K562 (cell line): ENCODE results near the gene PRSS50. TPM values are rescaled to one million over a fixed set of nuclear protein-coding genes. Genes with fewer than 3 reads are reported as not detected.

Source experiments
- DDX20 ChIP-seq: fragments of 450-650 bp; IDR thresholded peaks from 2 replicates; pipeline ENCODE4 v1.6.1; 2016; ENCODE audit warnings: missing genetic modification characterization, low read depth, mild to moderate bottlenecking, missing compliant biosample characterization, moderate library complexity
- ETV6 ChIP-seq, 3 experiments: fragments of 150-350 bp in 1 of 3; sonication (generic) in 1 of 3; formaldehyde crosslinking in 1 of 3; IDR thresholded peaks; 2 replicates each; pipeline versions ENCODE4 v1.6.1 to v1.8.0; 2014 to 2022; ENCODE audit warnings: borderline replicate concordance in 2 of 3, low read depth in 2 of 3, antibody characterized with exemption in 1 of 3, low read length in 1 of 3, mild to moderate bottlenecking in 1 of 3, missing genetic modification reagents in 1 of 3
- POLR2H ChIP-seq: IDR thresholded peaks from 2 replicates; pipeline ENCODE4 v1.6.1; 2016; ENCODE audit warnings: missing genetic modification characterization, low read depth, mild to moderate bottlenecking, control low read depth, missing compliant biosample characterization, moderate library complexity
- SMAD4 ChIP-seq: fragments of 250-450 bp; sonication (Bioruptor Pico); conservative IDR thresholded peaks from 2 replicates; pipeline ENCODE4 v1.8.0; 2021; ENCODE audit warnings: inconsistent platforms, mild to moderate bottlenecking, moderate library complexity
- SRSF3 ChIP-seq: fragments of 200-400 bp; formaldehyde crosslinking; IDR thresholded peaks from 2 replicates; pipeline ENCODE4 v1.6.1; 2016; ENCODE audit warnings: mild to moderate bottlenecking, low read length, moderate library complexity; ENCODE audit not compliant: insufficient read depth
- ZNF253 ChIP-seq: fragments of 250-450 bp; sonication (Bioruptor Pico); conservative IDR thresholded peaks from 2 replicates; pipeline ENCODE4 v1.6.1; 2021; ENCODE audit warnings: mild to moderate bottlenecking
- polyA plus RNA-seq, 8 experiments: library from polyadenylated mRNA; depleted of rRNA in 4 of 8; stranded (reverse) in 5 of 8; unstranded in 3 of 8; fragments of >200 nt; fragmentation: Nextera tagmentation in 2 of 8; fragmentation: Illumina TruSeq in 1 of 8; extraction: Ambion mirVana in 2 of 8; extraction: Trizol in 1 of 8; gene quantifications; 2 replicates each; pipeline versions ENCODE4 v1.2.1 to v1.2.3, GENCODE V29; 2011 to 2014; ENCODE audit warnings: inconsistent platforms in 1 of 8, missing spikeins in 1 of 8
- total RNA-seq, 7 experiments: library from RNA; depleted of rRNA in 6 of 7; stranded (reverse); fragments of >200 nt in 6 of 7; fragmentation: Illumina TruSeq in 2 of 7; extraction: Trizol in 2 of 7; gene quantifications; 2 replicates each; pipeline versions ENCODE4 v1.2.1 to v1.2.3, GENCODE V29; 2011 to 2021; ENCODE audit warnings: low replicate concordance in 1 of 7
- TF ChIP-seq, protein P1 (sequence below): fragments of 200-400 bp; formaldehyde crosslinking; IDR thresholded peaks from 2 replicates; pipeline ENCODE4 v1.6.1; 2017; ENCODE audit warnings: mild to moderate bottlenecking, low read depth, low read length, moderate library complexity
- TF ChIP-seq, protein P2 (sequence below): IDR thresholded peaks from 2 replicates; pipeline ENCODE4 v1.6.1; 2016; ENCODE audit warnings: missing genetic modification characterization, missing compliant biosample characterization

The PRSS50 gene
- total and polyA plus RNA-seq, 9 of the 15 experiments (the other 6 are each of a cell fraction or from before 2014, with no cell fraction given): 0.01 TPM; not detected in 8

DNA sequence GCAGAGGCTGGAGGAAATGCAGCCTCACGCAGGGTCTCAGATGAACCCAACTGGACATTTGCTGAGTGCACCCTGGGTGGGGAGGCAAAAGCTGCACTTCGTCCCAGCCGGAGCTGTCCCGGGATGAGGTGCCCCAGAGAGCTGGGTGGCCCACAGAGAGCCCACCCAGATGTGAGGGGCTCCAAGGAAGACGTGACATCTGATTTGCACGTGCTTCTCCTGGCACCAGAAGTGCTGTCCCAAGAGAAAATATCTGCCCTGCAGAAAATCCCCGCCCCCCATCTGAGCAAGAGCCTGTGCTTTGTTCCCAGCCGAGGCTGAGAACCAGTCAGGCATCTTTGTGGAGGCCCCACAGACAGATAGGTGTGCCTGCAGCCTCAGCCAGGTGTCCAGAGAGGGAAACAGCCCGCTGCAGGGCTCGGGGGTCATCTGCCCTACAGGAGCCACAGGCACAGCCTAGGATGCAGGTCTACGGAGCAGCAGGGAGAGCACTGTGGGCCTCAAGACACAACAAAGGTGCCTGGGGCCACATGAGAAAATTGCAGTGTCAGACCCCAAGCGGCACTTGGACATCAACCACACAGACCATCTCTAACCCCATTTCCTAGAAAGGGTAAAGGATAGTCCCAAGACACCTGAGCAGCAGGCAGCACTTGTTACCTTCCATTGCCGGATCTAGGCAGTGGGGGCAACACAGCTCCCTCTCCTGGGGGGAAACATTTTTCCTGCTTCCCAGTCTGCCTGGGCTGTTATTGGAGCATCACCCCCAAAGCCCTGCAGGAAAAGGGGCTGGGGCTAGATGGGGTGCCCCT is 10.7 kb downstream of the PRSS50 start (continued):
- TF ChIP-seq, protein P1, sequence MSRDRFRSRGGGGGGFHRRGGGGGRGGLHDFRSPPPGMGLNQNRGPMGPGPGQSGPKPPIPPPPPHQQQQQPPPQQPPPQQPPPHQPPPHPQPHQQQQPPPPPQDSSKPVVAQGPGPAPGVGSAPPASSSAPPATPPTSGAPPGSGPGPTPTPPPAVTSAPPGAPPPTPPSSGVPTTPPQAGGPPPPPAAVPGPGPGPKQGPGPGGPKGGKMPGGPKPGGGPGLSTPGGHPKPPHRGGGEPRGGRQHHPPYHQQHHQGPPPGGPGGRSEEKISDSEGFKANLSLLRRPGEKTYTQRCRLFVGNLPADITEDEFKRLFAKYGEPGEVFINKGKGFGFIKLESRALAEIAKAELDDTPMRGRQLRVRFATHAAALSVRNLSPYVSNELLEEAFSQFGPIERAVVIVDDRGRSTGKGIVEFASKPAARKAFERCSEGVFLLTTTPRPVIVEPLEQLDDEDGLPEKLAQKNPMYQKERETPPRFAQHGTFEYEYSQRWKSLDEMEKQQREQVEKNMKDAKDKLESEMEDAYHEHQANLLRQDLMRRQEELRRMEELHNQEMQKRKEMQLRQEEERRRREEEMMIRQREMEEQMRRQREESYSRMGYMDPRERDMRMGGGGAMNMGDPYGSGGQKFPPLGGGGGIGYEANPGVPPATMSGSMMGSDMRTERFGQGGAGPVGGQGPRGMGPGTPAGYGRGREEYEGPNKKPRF: no peak
- TF ChIP-seq SMAD4 (CRISPR knock-in tag) (no peak), SRSF3 (no peak), POLR2H (tag) (no peak), ETV6 (IDR thresholded peaks at IDR 0.05; ENCODE audit: borderline replicate concordance in 1 of 2, low read depth in 2 of 2, low read length in 1 of 2) (no peak), ETV6 (CRISPR knock-in tag; IDR thresholded peaks at IDR 0.05; ENCODE audit: borderline replicate concordance) (no peak), DDX20 (tag) (no peak), ZNF253 (CRISPR knock-in tag) (no peak)
- TF ChIP-seq, protein P2, sequence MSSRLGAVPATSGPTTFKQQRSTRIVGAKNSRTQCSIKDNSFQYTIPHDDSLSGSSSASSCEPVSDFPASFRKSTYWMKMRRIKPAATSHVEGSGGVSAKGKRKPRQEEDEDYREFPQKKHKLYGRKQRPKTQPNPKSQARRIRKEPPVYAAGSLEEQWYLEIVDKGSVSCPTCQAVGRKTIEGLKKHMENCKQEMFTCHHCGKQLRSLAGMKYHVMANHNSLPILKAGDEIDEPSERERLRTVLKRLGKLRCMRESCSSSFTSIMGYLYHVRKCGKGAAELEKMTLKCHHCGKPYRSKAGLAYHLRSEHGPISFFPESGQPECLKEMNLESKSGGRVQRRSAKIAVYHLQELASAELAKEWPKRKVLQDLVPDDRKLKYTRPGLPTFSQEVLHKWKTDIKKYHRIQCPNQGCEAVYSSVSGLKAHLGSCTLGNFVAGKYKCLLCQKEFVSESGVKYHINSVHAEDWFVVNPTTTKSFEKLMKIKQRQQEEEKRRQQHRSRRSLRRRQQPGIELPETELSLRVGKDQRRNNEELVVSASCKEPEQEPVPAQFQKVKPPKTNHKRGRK (tag): no peak
